Measurements from ENCODE around the gene FNDC11. TPM values are rescaled to one million over a fixed set of nuclear protein-coding genes. Genes with fewer than 3 reads are reported as not detected.

FNDC11 gene
- total RNA-seq, 1 experiment from 2014 or later: 1.8 TPM

GRCh38 chr20:63572788-63573646 is 19.1 kb downstream of the FNDC11 start:
- Histone ChIP-seq H3K4me3 (ENCODE audit: low read length) (peak overlapping the region; percentile 77), H3K36me3 (ENCODE audit: low read depth, low read length) (no peaks in the 10 kb centered on the region), H3K4me1 (ENCODE audit: insufficient read depth, low read length) (peaks cover 18% of the 10 kb centered on the region), H2AFZ (ENCODE audit: low read length) (no peak overlapping the region), H4K20me1 (ENCODE audit: low read length) (no peaks in the 10 kb centered on the region), H3K9me2 (replicated peaks; ENCODE audit: low read length) (no peaks in the 10 kb centered on the region), H3K79me2 (ENCODE audit: low read length) (peaks cover 12% of the 10 kb centered on the region), H3F3A (ENCODE audit: low read length, unreplicated experiment) (no peaks in the 10 kb centered on the region), H3K27ac (ENCODE audit: low read length) (no peak overlapping the region), H3K4me2 (ENCODE audit: low read length) (peak overlapping the region; percentile 93), H3K9ac (ENCODE audit: low read length) (peak overlapping the region; percentile 68), H3K9me3 (ENCODE audit: low read length) (no peaks in the 10 kb centered on the region), H3K27me3 (ENCODE audit: low read length) (no peaks in the 10 kb centered on the region)
- DNase-seq: peak; percentile 13
- ChIA-PET CTCF (interaction anchor here (1.6 kb wide), 1 partner anchor 35 kb away, joined by 6 read pairs; no protein-coding TSS in a partner anchor), POLR2A (ENCODE audit: unreplicated experiment) (interaction anchor here (0.6 to 1.5 kb wide), 2 partner anchors 69 to 323 kb away, joined by 5 to 15 read pairs; no protein-coding TSS in a partner anchor)
- BruUV-seq (replicated peaks): no TSS peak
- ATAC-seq: peak; percentile 6; the same call in 1 of the 2 replicates
- TF ChIP-seq EZH2phosphoT487 (IDR thresholded peaks at IDR 0.05; ENCODE audit: borderline replicate concordance, low read length) (no peak), CTCF (conservative IDR thresholded peaks at IDR 0.05; ENCODE audit: low read depth, low read length) (peak; percentile 38)
- intact Hi-C loops (cut with micrococcal nuclease): no loop called here

GRCh38 chr20:63573647-63574131 is 19.7 kb downstream of the FNDC11 start:
- H3F3A ChIP-seq (ENCODE audit: low read length, unreplicated experiment): no peaks in the 10 kb centered on the region
- intact Hi-C loops (cut with micrococcal nuclease): loop anchor here (2.0 kb wide), 1 partner anchor 35 kb away; no protein-coding TSS in a partner anchor
- peak overlapping the region; percentile 77 for H3K4me3 ChIP-seq (ENCODE audit: low read length)
- H4K20me1 ChIP-seq (ENCODE audit: low read length): no peaks in the 10 kb centered on the region
- BruUV-seq (replicated peaks): TSS peak; percentile 54
- no peaks in the 10 kb centered on the region for H3K9me3 ChIP-seq (ENCODE audit: low read length)
- ATAC-seq (peak; percentile 39), DNase-seq (no peak)
- ChIA-PET CTCF (interaction anchor here (1.6 kb wide), 1 partner anchor 36 kb away, joined by 6 read pairs; no protein-coding TSS in a partner anchor), POLR2A (ENCODE audit: unreplicated experiment) (interaction anchor here (0.6 to 1.5 kb wide), 7 partner anchors 35 to 510 kb away, joined by 3 to 21 read pairs (median 9); partner anchors contain the start of genes LKAAEAR1 and RTEL1)
- H3K36me3 ChIP-seq (ENCODE audit: low read depth, low read length): no peaks in the 10 kb centered on the region
- no peaks in the 10 kb centered on the region for H3K27me3 ChIP-seq (ENCODE audit: low read length)
- H3K9ac ChIP-seq (ENCODE audit: low read length): peak overlapping the region; percentile 68
- no peak for TF ChIP-seq EZH2 (IDR thresholded peaks at IDR 0.05; ENCODE audit: low read length, unreplicated experiment)
- no peak for TF ChIP-seq EZH2phosphoT487 (IDR thresholded peaks at IDR 0.05; ENCODE audit: borderline replicate concordance, low read length)
- no peak for TF ChIP-seq CTCF (conservative IDR thresholded peaks at IDR 0.05; ENCODE audit: low read depth, low read length)
- 0 out of 2 replicates have a peak overlapping the region, but pooled peaks have one; percentile 24 for H2AFZ ChIP-seq (ENCODE audit: low read length)
- no peak overlapping the region for H3K27ac ChIP-seq (ENCODE audit: low read length)
- H3K9me2 ChIP-seq (replicated peaks; ENCODE audit: low read length): no peaks in the 10 kb centered on the region
- H3K4me2 ChIP-seq (ENCODE audit: low read length): peak overlapping the region; percentile 93
- peaks cover 12% of the 10 kb centered on the region for H3K79me2 ChIP-seq (ENCODE audit: low read length)
- H3K4me1 ChIP-seq (ENCODE audit: insufficient read depth, low read length): peaks cover 18% of the 10 kb centered on the region
